H9 (cell line): ENCODE measurements around the gene INTS1. TPM values are rescaled to one million over a fixed set of nuclear protein-coding genes. Genes with fewer than 3 reads are reported as not detected.

Experiments used
- DNase-seq: peaks from one replicate; pipeline ENCODE4 v3.0.0-alpha.2; 2017
- H2AFZ ChIP-seq: one replicate; pipeline ENCODE4 v1.6.1; 2013; ENCODE audit warnings: mild to moderate bottlenecking, low read length, control low read depth, moderate library complexity
- H2AK5ac ChIP-seq: 2 replicates; pipeline ENCODE4 v1.6.1; 2013; ENCODE audit warnings: low read length, control low read depth, mixed read lengths; ENCODE audit not compliant: insufficient read length
- H2BK120ac ChIP-seq: one replicate; pipeline ENCODE4 v1.6.1; 2013; ENCODE audit warnings: low read depth, mild to moderate bottlenecking, low read length, control low read depth, inconsistent platforms; ENCODE audit not compliant: poor library complexity, severe bottlenecking
- H2BK12ac ChIP-seq: 2 replicates; pipeline ENCODE4 v1.6.1; 2013; ENCODE audit warnings: low read length, control low read depth, mixed read lengths, low read depth; ENCODE audit not compliant: insufficient read length
- H2BK15ac ChIP-seq: 2 replicates; pipeline ENCODE4 v1.6.1; 2013; ENCODE audit warnings: low read depth, low read length, control low read depth
- H2BK20ac ChIP-seq: one replicate; pipeline ENCODE4 v1.6.1; 2013; ENCODE audit warnings: low read depth, mild to moderate bottlenecking, low read length, control low read depth, inconsistent platforms; ENCODE audit not compliant: poor library complexity, severe bottlenecking
- H2BK5ac ChIP-seq: 2 replicates; pipeline ENCODE4 v1.6.1; 2013; ENCODE audit warnings: low read length, control low read depth, mixed read lengths; ENCODE audit not compliant: insufficient read length
- H3K14ac ChIP-seq: 2 replicates; pipeline ENCODE4 v1.6.1; 2013; ENCODE audit warnings: low read length, control low read depth; ENCODE audit not compliant: insufficient read depth
- H3K18ac ChIP-seq: 2 replicates; pipeline ENCODE4 v1.6.1; 2013; ENCODE audit warnings: low read depth, mild to moderate bottlenecking, mixed read lengths, low read length, control low read depth; ENCODE audit not compliant: insufficient read length
- H3K23ac ChIP-seq: 2 replicates; pipeline ENCODE4 v1.6.1; 2013; ENCODE audit warnings: low read length, control low read depth, mixed read lengths, low read depth; ENCODE audit not compliant: insufficient read length
- H3K23me2 ChIP-seq: 2 replicates; pipeline ENCODE4 v1.6.1; 2013; ENCODE audit warnings: low read depth, mild to moderate bottlenecking, mixed read lengths, low read length, control low read depth; ENCODE audit not compliant: insufficient read length, poor library complexity, severe bottlenecking
- H3K27ac ChIP-seq: 2 replicates; pipeline ENCODE4 v1.5.1; 2013; ENCODE audit warnings: low read length, control low read depth, mixed read lengths, low read depth; ENCODE audit not compliant: insufficient read length
- H3K27me3 ChIP-seq: 2 replicates; pipeline ENCODE4 v1.6.1; 2013; ENCODE audit warnings: low read length, control low read depth, inconsistent platforms; ENCODE audit not compliant: insufficient read depth
- H3K4ac ChIP-seq: 2 replicates; pipeline ENCODE4 v1.6.1; 2013; ENCODE audit warnings: low read depth, mild to moderate bottlenecking, control low read depth, inconsistent platforms, low read length, moderate library complexity
- H3K4me1 ChIP-seq: 2 replicates; pipeline ENCODE4 v1.6.1; 2013; ENCODE audit warnings: low read length, control low read depth, inconsistent platforms; ENCODE audit not compliant: insufficient read depth
- H3K4me2 ChIP-seq: 2 replicates; pipeline ENCODE4 v1.6.1; 2013; ENCODE audit warnings: low read length, control low read depth, mixed read lengths; ENCODE audit not compliant: insufficient read length, insufficient read depth
- H3K56ac ChIP-seq: 2 replicates; pipeline ENCODE4 v1.6.1; 2013; ENCODE audit warnings: low read depth, mild to moderate bottlenecking, mixed read lengths, low read length, control low read depth; ENCODE audit not compliant: insufficient read length
- H3K79me1 ChIP-seq: 2 replicates; pipeline ENCODE4 v1.6.1; 2013; ENCODE audit warnings: low read depth, mild to moderate bottlenecking, moderate library complexity, low read length, control low read depth, inconsistent platforms; ENCODE audit not compliant: insufficient read depth, poor library complexity, severe bottlenecking
- H3K79me2 ChIP-seq: 2 replicates; pipeline ENCODE4 v1.6.1; 2013; ENCODE audit warnings: low read length, control low read depth, inconsistent platforms; ENCODE audit not compliant: insufficient read depth
- H3K9ac ChIP-seq: 2 replicates; pipeline ENCODE4 v1.6.1; 2013; ENCODE audit warnings: low read length, control low read depth, mixed read lengths; ENCODE audit not compliant: insufficient read length; ENCODE audit errors: extremely low read depth
- H3K9me3 ChIP-seq: one replicate; pipeline ENCODE4 v1.6.1; 2013; ENCODE audit warnings: low read depth, low read length, inconsistent platforms; ENCODE audit not compliant: control insufficient read depth
- H3T11ph ChIP-seq: one replicate; pipeline ENCODE4 v1.6.1; 2013; ENCODE audit warnings: mild to moderate bottlenecking, low read length, control low read depth, inconsistent platforms
- H4K20me1 ChIP-seq: one replicate; pipeline ENCODE4 v1.6.1; 2013; ENCODE audit not compliant: control insufficient read depth, insufficient read length, insufficient read depth
- H4K5ac ChIP-seq: 2 replicates; pipeline ENCODE4 v1.6.1; 2013; ENCODE audit warnings: low read depth, mild to moderate bottlenecking, mixed read lengths, low read length, control low read depth; ENCODE audit not compliant: insufficient read length
- H4K8ac ChIP-seq: replicated peaks from 2 replicates; pipeline ENCODE4 v1.6.1; 2013; ENCODE audit warnings: low read length, control low read depth, mixed read lengths, low read depth; ENCODE audit not compliant: insufficient read length
- H4K91ac ChIP-seq: 2 replicates; pipeline ENCODE4 v1.6.1; 2013; ENCODE audit warnings: low read depth, mild to moderate bottlenecking, moderate library complexity, mixed read lengths, low read length, control low read depth; ENCODE audit not compliant: insufficient read length
- H3K27ac Mint-ChIP-seq, 3 experiments: 2 replicates in 2 of 3; 3 replicates in 1 of 3; pipeline ENCODE4 v1.8.0; 2020 to 2021; ENCODE audit warnings: mixed read lengths in 3 of 3, mild to moderate bottlenecking in 1 of 3, moderate library complexity in 1 of 3
- H3K27me3 Mint-ChIP-seq: 2 replicates; pipeline ENCODE4 v1.8.0; 2021; ENCODE audit warnings: low read depth, mild to moderate bottlenecking, moderate library complexity, mixed read lengths
- H3K36me3 Mint-ChIP-seq, 3 experiments: 2 replicates in 2 of 3; 3 replicates in 1 of 3; pipeline ENCODE4 v1.8.0; 2020 to 2021; ENCODE audit warnings: low read depth in 3 of 3, mixed read lengths in 3 of 3; ENCODE audit not compliant: insufficient read depth in 1 of 3
- H3K4me1 Mint-ChIP-seq, 2 experiments: 2 replicates each; pipeline ENCODE4 v1.8.0; 2020; ENCODE audit warnings: mixed read lengths in 2 of 2
- H3K4me3 Mint-ChIP-seq, 2 experiments: 2 replicates in 1 of 2; 3 replicates in 1 of 2; pipeline ENCODE4 v1.8.0; 2020 to 2021; ENCODE audit warnings: mild to moderate bottlenecking in 2 of 2, mixed read lengths in 2 of 2, moderate library complexity in 1 of 2
- H3K9me3 Mint-ChIP-seq, 2 experiments: 2 replicates in 1 of 2; 3 replicates in 1 of 2; pipeline ENCODE4 v1.8.0; 2020; ENCODE audit warnings: mild to moderate bottlenecking in 2 of 2, mixed read lengths in 2 of 2, moderate library complexity in 1 of 2
- WGBS: extraction: QIAGEN DNeasy Blood & Tissue Kit; methylation state at CpG from one replicate; pipeline ENCODE4 v1.1.7; 2013; ENCODE audit warnings: missing lambda C conversion rate, low lambda C conversion rate, mixed read lengths; ENCODE audit not compliant: insufficient read length; ENCODE audit errors: extremely low coverage; 5-methylcytosine and 5-hydroxymethylcytosine counted together
- total RNA-seq: library from RNA; stranded (reverse); gene quantifications from 2 replicates; pipeline ENCODE4 v1.2.1, GENCODE V29; 2021
- TF ChIP-seq, protein P1 (sequence below): fragments of 200-600 bp; sonication (generic); conservative IDR thresholded peaks from 3 replicates; pipeline ENCODE4 v1.8.0; 2021; ENCODE audit warnings: antibody characterized with exemption, mild to moderate bottlenecking

Gene INTS1
- total RNA-seq, 1 experiment from 2014 or later, result 133 TPM

DNA sequence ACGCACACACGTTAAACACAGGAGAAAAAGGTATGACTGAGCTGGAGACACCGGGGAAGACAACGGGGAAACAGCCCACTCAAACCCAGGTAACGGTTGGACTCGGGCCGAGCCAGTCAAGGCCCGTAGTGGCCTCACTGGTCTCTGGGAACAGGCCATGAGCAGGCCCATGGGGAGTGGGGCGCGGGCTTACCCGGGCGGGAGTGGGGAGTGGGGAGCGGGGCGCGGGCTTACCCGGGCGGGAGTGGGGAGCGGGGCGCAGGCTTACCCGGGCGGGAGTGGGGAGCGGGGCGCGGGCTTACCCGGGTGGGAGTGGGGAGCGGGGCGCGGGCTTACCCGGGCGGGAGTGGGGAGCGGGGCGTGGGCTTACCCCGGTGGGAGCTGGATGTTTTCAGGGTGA is 11.5 kb downstream of the INTS1 start:
- DNase-seq, result no peak
- Histone ChIP-seq H3K9me3 (no peaks in the 10 kb centered on the region), H3K4ac (no peak overlapping the region), H3K23ac (no peak overlapping the region), H3K4me2 (no peak overlapping the region), H3K4me1 (no peaks in the 10 kb centered on the region), H3T11ph (no peak overlapping the region), H4K91ac (no peak overlapping the region), H3K79me1 (no peaks in the 10 kb centered on the region), H2BK15ac (no peak overlapping the region), H3K14ac (no peak overlapping the region), H2AFZ (no peak overlapping the region), H2BK12ac (no peak overlapping the region), H3K23me2 (no peaks in the 10 kb centered on the region), H3K9ac (no peak overlapping the region), H4K8ac (no peak overlapping the region), H2BK5ac (no peak overlapping the region), H4K5ac (no peak overlapping the region), H3K27me3 (no peaks in the 10 kb centered on the region), H3K18ac (no peak overlapping the region), H2BK120ac (no peak overlapping the region), H2AK5ac (no peak overlapping the region), H3K56ac (no peak overlapping the region), H3K79me2 (no peaks in the 10 kb centered on the region), H3K27ac (no peak overlapping the region), H2BK20ac (no peak overlapping the region), H4K20me1 (peaks cover 3% of the 10 kb centered on the region)
- H3K27ac Mint-ChIP-seq, result no peak overlapping the region
- H3K36me3 Mint-ChIP-seq, result peaks cover 26 to 73% (median 66%) of the 10 kb centered on the region in 3 experiments; a peak in 6 of 7 replicates
- TF ChIP-seq, protein P1, sequence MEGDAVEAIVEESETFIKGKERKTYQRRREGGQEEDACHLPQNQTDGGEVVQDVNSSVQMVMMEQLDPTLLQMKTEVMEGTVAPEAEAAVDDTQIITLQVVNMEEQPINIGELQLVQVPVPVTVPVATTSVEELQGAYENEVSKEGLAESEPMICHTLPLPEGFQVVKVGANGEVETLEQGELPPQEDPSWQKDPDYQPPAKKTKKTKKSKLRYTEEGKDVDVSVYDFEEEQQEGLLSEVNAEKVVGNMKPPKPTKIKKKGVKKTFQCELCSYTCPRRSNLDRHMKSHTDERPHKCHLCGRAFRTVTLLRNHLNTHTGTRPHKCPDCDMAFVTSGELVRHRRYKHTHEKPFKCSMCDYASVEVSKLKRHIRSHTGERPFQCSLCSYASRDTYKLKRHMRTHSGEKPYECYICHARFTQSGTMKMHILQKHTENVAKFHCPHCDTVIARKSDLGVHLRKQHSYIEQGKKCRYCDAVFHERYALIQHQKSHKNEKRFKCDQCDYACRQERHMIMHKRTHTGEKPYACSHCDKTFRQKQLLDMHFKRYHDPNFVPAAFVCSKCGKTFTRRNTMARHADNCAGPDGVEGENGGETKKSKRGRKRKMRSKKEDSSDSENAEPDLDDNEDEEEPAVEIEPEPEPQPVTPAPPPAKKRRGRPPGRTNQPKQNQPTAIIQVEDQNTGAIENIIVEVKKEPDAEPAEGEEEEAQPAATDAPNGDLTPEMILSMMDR, result no peak
- WGBS, result no CpG with 5 or more reads among the region's 33 CpGs
- H3K9me3 Mint-ChIP-seq, result no peaks in the 10 kb centered on the region
- no peaks in the 10 kb centered on the region for H3K27me3 Mint-ChIP-seq
- no peaks in the 10 kb centered on the region for H3K4me1 Mint-ChIP-seq
- no peak overlapping the region for H3K4me3 Mint-ChIP-seq
